CD14-positive monocyte (primary cell): Measurements from ENCODE around the gene WDR70. TPM values are rescaled to one million over a fixed set of nuclear protein-coding genes. Genes with fewer than 3 reads are reported as not detected.
"Not testable (repeated sequence)": the region's sequence is repeated elsewhere in the genome, so short reads cannot be mapped to it uniquely, and the experiment has no call there.

ENCODE experiments used
- DNase-seq, 3 donors: peaks; one replicate each; pipeline ENCODE4 v3.0.0-alpha.2; 2011 to 2022
- H2AFZ ChIP-seq: 2 replicates; pipeline ENCODE4 v1.6.0; 2012; ENCODE audit warnings: mild to moderate bottlenecking, low read depth, low read length, inconsistent platforms; ENCODE audit not compliant: insufficient read depth, poor library complexity, severe bottlenecking
- H3K27ac ChIP-seq, 2 donors: 1 replicate in 1 of 2; 2 replicates in 1 of 2; pipeline ENCODE4 v1.5.1; 2012 to 2013; ENCODE audit warnings: low read length in 2 of 2, control low read depth in 1 of 2, inconsistent platforms in 1 of 2, low read depth in 1 of 2, mild to moderate bottlenecking in 1 of 2
- H3K27me3 ChIP-seq, 2 donors: one replicate each; pipeline versions ENCODE4 v1.6.0 to v1.6.1; 2011 to 2013; ENCODE audit warnings: low read length in 2 of 2; ENCODE audit not compliant: control insufficient read depth in 2 of 2, insufficient read depth in 2 of 2
- H3K36me3 ChIP-seq, 2 donors: replicated peaks in 1 of 2; 1 replicate in 1 of 2; 2 replicates in 1 of 2; pipeline versions ENCODE4 v1.5.1 to v1.6.1; 2012 to 2013; ENCODE audit warnings: low read length in 2 of 2, control low read depth in 1 of 2, inconsistent platforms in 1 of 2, mild to moderate bottlenecking in 1 of 2; ENCODE audit not compliant: insufficient read depth in 2 of 2, control insufficient read depth in 1 of 2
- H3K4me1 ChIP-seq, 2 donors: 1 replicate in 1 of 2; 2 replicates in 1 of 2; pipeline versions ENCODE4 v1.5.1 to v1.6.1; 2012 to 2013; ENCODE audit warnings: low read length in 2 of 2, control low read depth in 1 of 2, inconsistent platforms in 1 of 2, mild to moderate bottlenecking in 1 of 2, moderate library complexity in 1 of 2; ENCODE audit not compliant: insufficient read depth in 2 of 2, control insufficient read depth in 1 of 2
- H3K4me2 ChIP-seq: replicated peaks from 2 replicates; pipeline ENCODE3; 2012; ENCODE audit warnings: low read length, moderate library complexity, mild to moderate bottlenecking; ENCODE audit not compliant: poor library complexity, severe bottlenecking; ENCODE audit errors: extremely low read depth
- H3K4me3 ChIP-seq, 3 experiments: fragments of 200-600 bp in 1 of 3; sonication (generic) in 1 of 3; replicated peaks in 1 of 3; 1 replicate in 2 of 3; 2 replicates in 1 of 3; pipeline ENCODE4 v1.5.1; 2011 to 2013; ENCODE audit warnings: low read length in 3 of 3, mild to moderate bottlenecking in 3 of 3, control low read depth in 2 of 3, low read depth in 2 of 3, inconsistent platforms in 1 of 3, moderate library complexity in 1 of 3
- H3K79me2 ChIP-seq: 2 replicates; pipeline ENCODE4 v1.6.0; 2012; ENCODE audit warnings: mild to moderate bottlenecking, control low read depth, inconsistent platforms, low read length, moderate library complexity; ENCODE audit not compliant: insufficient read depth
- H3K9ac ChIP-seq: 2 replicates; pipeline ENCODE4 v1.6.0; 2017; ENCODE audit warnings: low read length, mild to moderate bottlenecking; ENCODE audit not compliant: insufficient read depth, poor library complexity, severe bottlenecking
- H3K9me3 ChIP-seq, 2 donors: replicated peaks in 1 of 2; 1 replicate in 1 of 2; 2 replicates in 1 of 2; pipeline versions ENCODE4 v1.5.1 to v1.6.1; 2012 to 2013; ENCODE audit warnings: low read length in 2 of 2, control low read depth in 1 of 2; ENCODE audit not compliant: control insufficient read depth in 1 of 2, insufficient read depth in 1 of 2
- H4K20me1 ChIP-seq: 2 replicates; pipeline ENCODE4 v1.6.0; 2012; ENCODE audit warnings: mild to moderate bottlenecking, low read length, control low read depth, moderate library complexity; ENCODE audit not compliant: insufficient read depth
- H3K27ac Mint-ChIP-seq, 7 donors: one replicate each; pipeline ENCODE4 v1.8.0; 2020; ENCODE audit warnings: mild to moderate bottlenecking in 7 of 7, mixed read lengths in 7 of 7, moderate library complexity in 6 of 7, inconsistent platforms in 2 of 7
- H3K27me3 Mint-ChIP-seq, 3 donors: one replicate each; pipeline ENCODE4 v1.8.0; 2021 to 2022; ENCODE audit warnings: low read depth in 3 of 3, mild to moderate bottlenecking in 3 of 3, mixed read lengths in 3 of 3, moderate library complexity in 3 of 3, inconsistent platforms in 1 of 3
- H3K36me3 Mint-ChIP-seq, 2 donors: one replicate each; pipeline ENCODE4 v1.8.0; 2020; ENCODE audit warnings: mixed read lengths in 2 of 2, inconsistent platforms in 1 of 2, mild to moderate bottlenecking in 1 of 2
- H3K4me1 Mint-ChIP-seq: one replicate; pipeline ENCODE4 v1.8.0; 2020; ENCODE audit warnings: mild to moderate bottlenecking, mixed read lengths
- H3K4me3 Mint-ChIP-seq, 2 donors: one replicate each; pipeline ENCODE4 v1.8.0; 2020; ENCODE audit warnings: mild to moderate bottlenecking in 2 of 2, mixed read lengths in 2 of 2, moderate library complexity in 1 of 2
- H3K9me3 Mint-ChIP-seq, 7 donors: one replicate each; pipeline ENCODE4 v1.8.0; 2020 to 2022; ENCODE audit warnings: mixed read lengths in 7 of 7, mild to moderate bottlenecking in 6 of 7, moderate library complexity in 6 of 7, inconsistent platforms in 2 of 7
- WGBS: methylation state at CpG from one replicate; pipeline ENCODE4 v1.1.5; 2013; ENCODE audit warnings: missing lambda C conversion rate; ENCODE audit not compliant: insufficient coverage; 5-methylcytosine and 5-hydroxymethylcytosine counted together
- intact Hi-C, 2 donors: fragments of 100-400 bp; cut with micrococcal nuclease; formaldehyde crosslinking; loops; one replicate each; pipeline versions ENCODE4 v1.15.0 to v1.15.1; 2023
- polyA plus RNA-seq, 3 donors: library from polyadenylated mRNA; depleted of rRNA in 1 of 3; unstranded in 2 of 3; stranded (reverse) in 1 of 3; fragments of 300-500 nt in 2 of 3; fragments of >200 nt in 1 of 3; fragmentation: Illumina TruSeq in 2 of 3; gene quantifications; 1 replicate in 2 of 3; 2 replicates in 1 of 3; pipeline ENCODE4 v1.2.3, GENCODE V29; 2012 to 2021
- TF ChIP-seq, protein P1 (sequence below): fragments of 200-600 bp; IDR thresholded peaks from one replicate; pipeline ENCODE4 v1.8.0; 2022; ENCODE audit warnings: antibody characterized with exemption, mild to moderate bottlenecking

Gene WDR70
- polyA plus RNA-seq, 3 donors, result 13.1 to 21.0 (median 19.1) TPM

DNA sequence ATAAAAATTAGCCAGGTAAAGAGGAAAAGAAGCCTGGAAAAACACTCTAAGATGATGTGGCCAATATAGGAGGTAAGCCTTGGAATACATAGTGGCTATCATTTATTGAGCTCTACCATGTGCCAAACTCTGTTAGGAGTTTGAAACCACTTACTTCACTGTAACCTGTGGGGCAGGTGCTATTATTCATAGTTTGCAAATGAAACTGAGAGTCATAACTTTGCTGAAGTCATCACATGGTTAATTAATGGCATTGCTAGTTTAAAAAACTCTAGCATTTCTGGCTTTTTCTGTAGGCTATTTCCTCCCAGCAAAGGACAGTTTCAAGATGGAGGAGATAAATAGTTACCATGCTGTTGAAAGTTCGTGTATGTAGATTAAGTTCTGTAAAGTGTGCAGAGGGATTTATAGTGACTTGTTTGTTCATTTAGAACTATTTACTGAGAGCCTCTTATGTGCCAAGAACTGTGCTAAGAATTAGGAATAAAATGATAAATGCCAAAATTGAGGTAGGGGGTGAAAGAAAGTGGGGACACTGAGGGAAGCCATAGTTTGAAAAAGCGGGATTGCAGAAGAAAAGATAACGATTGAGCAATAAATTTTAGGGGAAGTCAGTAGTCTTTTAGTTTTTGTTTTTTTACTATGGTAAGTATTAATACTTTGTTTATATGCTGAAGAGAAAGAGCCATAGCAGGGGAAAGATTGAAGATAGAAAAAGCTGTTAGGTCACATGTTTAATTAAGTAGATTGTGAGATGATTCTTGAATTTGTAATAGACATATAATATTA lies 57.2 kb downstream of the WDR70 start:
- H3K27ac ChIP-seq, result peak overlapping the region in 1 of 2 donors; percentile 37
- Mint-ChIP-seq H3K4me3 (no peak overlapping the region), H3K27ac (peak overlapping the region in 2 of 7 donors; percentile 7 to 43), H3K4me1 (peaks cover 8% of the 10 kb centered on the region), H3K27me3 (no peaks in the 10 kb centered on the region), H3K9me3 (no peaks in the 10 kb centered on the region), H3K36me3 (peaks cover 22 to 49% of the 10 kb centered on the region in 2 donors)
- peaks cover 16 to 26% of the 10 kb centered on the region in 2 donors for H3K36me3 ChIP-seq
- H3K4me2 ChIP-seq, result no peak overlapping the region
- no peaks in the 10 kb centered on the region for H3K4me1 ChIP-seq
- 58% methylated on average over 2 of the region's 3 CpGs for WGBS
- H3K27me3 ChIP-seq, result no peaks in the 10 kb centered on the region
- H3K4me3 ChIP-seq, result no peak overlapping the region
- TF ChIP-seq, protein P1, sequence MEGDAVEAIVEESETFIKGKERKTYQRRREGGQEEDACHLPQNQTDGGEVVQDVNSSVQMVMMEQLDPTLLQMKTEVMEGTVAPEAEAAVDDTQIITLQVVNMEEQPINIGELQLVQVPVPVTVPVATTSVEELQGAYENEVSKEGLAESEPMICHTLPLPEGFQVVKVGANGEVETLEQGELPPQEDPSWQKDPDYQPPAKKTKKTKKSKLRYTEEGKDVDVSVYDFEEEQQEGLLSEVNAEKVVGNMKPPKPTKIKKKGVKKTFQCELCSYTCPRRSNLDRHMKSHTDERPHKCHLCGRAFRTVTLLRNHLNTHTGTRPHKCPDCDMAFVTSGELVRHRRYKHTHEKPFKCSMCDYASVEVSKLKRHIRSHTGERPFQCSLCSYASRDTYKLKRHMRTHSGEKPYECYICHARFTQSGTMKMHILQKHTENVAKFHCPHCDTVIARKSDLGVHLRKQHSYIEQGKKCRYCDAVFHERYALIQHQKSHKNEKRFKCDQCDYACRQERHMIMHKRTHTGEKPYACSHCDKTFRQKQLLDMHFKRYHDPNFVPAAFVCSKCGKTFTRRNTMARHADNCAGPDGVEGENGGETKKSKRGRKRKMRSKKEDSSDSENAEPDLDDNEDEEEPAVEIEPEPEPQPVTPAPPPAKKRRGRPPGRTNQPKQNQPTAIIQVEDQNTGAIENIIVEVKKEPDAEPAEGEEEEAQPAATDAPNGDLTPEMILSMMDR, result no peak
- H2AFZ ChIP-seq, result no peak overlapping the region
- DNase-seq, result no peak
- intact Hi-C loops, result no loop called here
- H4K20me1 ChIP-seq, result no peaks in the 10 kb centered on the region
- no peaks in the 10 kb centered on the region for H3K9me3 ChIP-seq
- no peak overlapping the region for H3K9ac ChIP-seq
- H3K79me2 ChIP-seq, result no peaks in the 10 kb centered on the region

DNA sequence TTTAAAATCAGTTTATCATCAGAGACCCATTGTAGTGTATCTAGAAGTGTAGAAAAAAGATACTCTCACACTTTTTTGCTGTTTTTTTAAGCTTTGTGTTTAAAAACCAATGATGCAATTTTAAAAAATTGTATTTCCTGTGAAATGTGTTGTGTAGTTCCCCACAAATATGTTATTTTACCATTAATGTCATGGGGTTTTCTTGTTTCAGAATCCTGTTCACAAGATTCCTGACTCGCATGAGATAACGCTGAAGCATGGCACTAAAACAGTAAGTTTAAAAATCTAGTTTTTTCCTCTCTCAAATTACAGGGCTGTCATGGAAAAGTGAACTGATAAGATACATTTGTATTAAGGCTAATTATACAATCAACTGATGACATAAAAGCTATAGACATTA lies 58.6 kb downstream of the WDR70 start:
- H3K36me3 Mint-ChIP-seq, result peaks cover 21 to 43% of the 10 kb centered on the region in 2 donors
- no CpG with 5 or more reads among the region's 2 CpGs for WGBS
- H3K27me3 Mint-ChIP-seq, result no peaks in the 10 kb centered on the region
- H3K4me1 Mint-ChIP-seq, result peaks cover 8% of the 10 kb centered on the region
- TF ChIP-seq, protein P1, result no peak
- Histone ChIP-seq H3K79me2 (no peaks in the 10 kb centered on the region), H2AFZ (no peak overlapping the region), H3K36me3 (peaks cover 16 to 21% of the 10 kb centered on the region in 2 donors), H3K9me3 (no peaks in the 10 kb centered on the region), H3K27me3 (no peaks in the 10 kb centered on the region), H4K20me1 (no peaks in the 10 kb centered on the region), H3K4me3 (no peak overlapping the region), H3K9ac (no peak overlapping the region), H3K4me1 (no peaks in the 10 kb centered on the region), H3K27ac (no peak overlapping the region), H3K4me2 (no peak overlapping the region)
- H3K4me3 Mint-ChIP-seq, result no peak overlapping the region
- H3K9me3 Mint-ChIP-seq, result peaks cover 0 to 2% (median 0%) of the 10 kb centered on the region in 7 donors
- intact Hi-C loops, result no loop called here
- H3K27ac Mint-ChIP-seq, result no peak overlapping the region
- DNase-seq, result no peak

DNA sequence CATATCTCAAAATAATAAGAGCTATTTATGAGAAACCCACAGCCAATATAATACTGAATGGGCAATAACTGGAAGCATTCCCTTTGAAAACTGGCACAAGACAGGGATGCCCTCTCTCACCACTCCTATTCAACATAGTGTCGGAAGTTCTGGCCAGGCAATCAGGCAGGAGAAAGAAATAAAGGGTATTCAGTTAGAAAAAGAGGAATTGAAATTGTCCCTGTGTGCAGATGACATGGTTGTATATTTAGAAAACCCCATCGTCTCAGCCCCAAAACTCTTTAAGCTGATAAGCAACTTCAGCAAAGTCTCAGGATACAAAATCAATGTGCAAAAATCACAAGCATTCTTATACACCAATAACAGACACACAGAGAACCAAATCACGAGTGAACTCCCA lies 66.7 kb downstream of the WDR70 start:
- Mint-ChIP-seq H3K36me3 (peaks cover 42 to 55% of the 10 kb centered on the region in 2 donors), H3K9me3 (peaks cover 1 to 12% (median 9%) of the 10 kb centered on the region in 7 donors), H3K4me1 (peaks cover 15% of the 10 kb centered on the region)
- H3K4me1 ChIP-seq, H3K79me2 ChIP-seq, H3K4me2 ChIP-seq, H3K27ac ChIP-seq, H3K4me3 Mint-ChIP-seq, H3K4me3 ChIP-seq, H4K20me1 ChIP-seq, H3K27ac Mint-ChIP-seq, H2AFZ ChIP-seq, H3K9ac ChIP-seq, H3K9me3 ChIP-seq, DNase-seq, H3K27me3 Mint-ChIP-seq, intact Hi-C loops, H3K27me3 ChIP-seq: not testable (repeated sequence)
- WGBS, result no CpG with 5 or more reads among the region's 3 CpGs
- H3K36me3 ChIP-seq, result peaks cover 12 to 28% of the 10 kb centered on the region in 2 donors
